Body of pancreas (tissue), 4 donors: ENCODE data around the gene CCT8L2.
"Not testable (repeated sequence)": the region's sequence is repeated elsewhere in the genome, so short reads cannot be mapped to it uniquely, and the experiment has no call there.

Experiments
- CTCF ChIP-seq, 7 experiments: fragments of 450-650 bp in 4 of 7; fragments of 200-600 bp in 3 of 7; sonication (generic) in 3 of 7; IDR thresholded peaks; one replicate each; pipeline ENCODE4 v1.5.1; 2016 to 2019; ENCODE audit warnings: antibody characterized with exemption in 7 of 7
- POLR2A ChIP-seq, 3 donors: fragments of 450-650 bp; IDR thresholded peaks; one replicate each; pipeline ENCODE4 v1.6.1; 2016; ENCODE audit warnings: antibody characterized with exemption in 3 of 3, mild to moderate bottlenecking in 2 of 3

- TF ChIP-seq CTCF, POLR2A (IDR thresholded peaks at IDR 0.05): not testable (repeated sequence)
These were observed 11.2 kb upstream of the CCT8L2 start for GRCh38 chr22:16603770-16604242.
